SK-N-MC (cell line): ENCODE results near the gene GFER.
"Not testable (repeated sequence)": the region's sequence is repeated elsewhere in the genome, so short reads cannot be mapped to it uniquely, and the experiment has no call there.

Experiments used
- EZH2 ChIP-seq: fragments of 200-600 bp; sonication (generic); IDR thresholded peaks from one replicate; pipeline ENCODE4 v1.6.1; 2017; ENCODE audit warnings: antibody characterized with exemption
- FOXP2 ChIP-seq: optimal IDR thresholded peaks from 2 replicates; pipeline ENCODE3; 2011; ENCODE audit warnings: mild to moderate bottlenecking, moderate library complexity; ENCODE audit not compliant: insufficient read depth; ENCODE audit errors: extremely low read length, control extremely low read depth
- POLR2AphosphoS5 ChIP-seq: IDR thresholded peaks from 2 replicates; pipeline ENCODE4 v1.6.1; 2012; ENCODE audit warnings: mild to moderate bottlenecking, low read depth, low read length, borderline replicate concordance

- TF ChIP-seq POLR2AphosphoS5, EZH2, FOXP2: not testable (repeated sequence)
Observed at GRCh38 chr16:2011726-2012125, 27.7 kb downstream of the GFER start.
